Smooth muscle cell of the pulmonary artery (primary cell): ENCODE data around the gene CTSH. TPM values are rescaled to one million over a fixed set of nuclear protein-coding genes. Genes with fewer than 3 reads are reported as not detected.

Experiments
- total RNA-seq: library from RNA; depleted of rRNA; stranded (reverse); fragments of >200 nt; gene quantifications from 2 replicates; pipeline ENCODE4 v1.2.3, GENCODE V29; 2014

The CTSH gene
- 2.8 and 9.8 TPM in 2 replicates for total RNA-seq

GRCh38 chr15:78944669-78945407 is at the start of gene CTSH:
CTSH (minus strand) TSS chr15:78945046; CDS start chr15:78944981, 65 bp downstream.

GRCh38 chr15:78872155-78872971 is 72.5 kb downstream of the CTSH start, which contains the start of gene MORF4L1:
MORF4L1 (plus strand) TSS chr15:78872890; CDS start chr15:78873018, 128 bp downstream.

Other genes starting within 250 kb of the CTSH start
- gene ADAMTS7, start 133.6 kb downstream of the CTSH start, total RNA-seq: 18.8 and 35.3 TPM in 2 replicates
- gene MORF4L1, start 72.2 kb downstream of the CTSH start, total RNA-seq: 238 and 360 TPM in 2 replicates
- not detected in 2 replicates for gene RASGRF1, start 145.7 kb upstream of the CTSH start, total RNA-seq